ENCODE measurements around the gene BABAM2. TPM values are rescaled to one million over a fixed set of nuclear protein-coding genes. Genes with fewer than 3 reads are reported as not detected.

Gene BABAM2
- total RNA-seq, 1 experiment from 2014 or later = 43.5 TPM

- Mint-ChIP-seq H3K4me3 (ENCODE audit: low read depth, unreplicated experiment) (no peak overlapping the region), H3K27ac (ENCODE audit: unreplicated experiment) (no peak overlapping the region), H3K9me3 (ENCODE audit: low read depth, unreplicated experiment) (no peaks in the 10 kb centered on the region), H3K36me3 (ENCODE audit: insufficient read depth, unreplicated experiment) (no peaks in the 10 kb centered on the region), H3K4me1 (ENCODE audit: low read depth, unreplicated experiment) (peaks cover 14% of the 10 kb centered on the region), H3K27me3 (ENCODE audit: unreplicated experiment) (no peaks in the 10 kb centered on the region)
- CTCF ChIA-PET = no interaction called here
- TF ChIP-seq CTCF (IDR thresholded peaks at IDR 0.05; ENCODE audit: unreplicated experiment) = no peak
- DNase-seq = no peak
- BruUV-seq (replicated peaks) = no TSS peak
- intact Hi-C loops (cut with micrococcal nuclease; ENCODE audit: unreplicated experiment) = no loop called here
These were observed 93.6 kb downstream of the BABAM2 start for GRCh38 chr2:27984153-27984552.

GRCh38 chr2:27988306-27988705 lies 97.8 kb downstream of the BABAM2 start:
- H3K4me1 Mint-ChIP-seq (ENCODE audit: low read depth, unreplicated experiment) = peaks cover 29% of the 10 kb centered on the region
- CTCF ChIA-PET = no interaction called here
- H3K27ac Mint-ChIP-seq (ENCODE audit: unreplicated experiment) = no peak overlapping the region
- H3K27me3 Mint-ChIP-seq (ENCODE audit: unreplicated experiment) = no peaks in the 10 kb centered on the region
- DNase-seq = no peak
- no peak overlapping the region for H3K4me3 Mint-ChIP-seq (ENCODE audit: low read depth, unreplicated experiment)
- intact Hi-C loops (cut with micrococcal nuclease; ENCODE audit: unreplicated experiment) = no loop called here
- TF ChIP-seq CTCF (IDR thresholded peaks at IDR 0.05; ENCODE audit: unreplicated experiment) = no peak
- BruUV-seq (replicated peaks) = no TSS peak
- no peaks in the 10 kb centered on the region for H3K36me3 Mint-ChIP-seq (ENCODE audit: insufficient read depth, unreplicated experiment)
- no peaks in the 10 kb centered on the region for H3K9me3 Mint-ChIP-seq (ENCODE audit: low read depth, unreplicated experiment)

GRCh38 chr2:27988718-27989117 lies 98.2 kb downstream of the BABAM2 start:
- H3K4me1 Mint-ChIP-seq (ENCODE audit: low read depth, unreplicated experiment) = peaks cover 30% of the 10 kb centered on the region
- intact Hi-C loops (cut with micrococcal nuclease; ENCODE audit: unreplicated experiment) = no loop called here
- H3K36me3 Mint-ChIP-seq (ENCODE audit: insufficient read depth, unreplicated experiment) = no peaks in the 10 kb centered on the region
- CTCF ChIA-PET = no interaction called here
- no peak for DNase-seq
- no peaks in the 10 kb centered on the region for H3K9me3 Mint-ChIP-seq (ENCODE audit: low read depth, unreplicated experiment)
- H3K4me3 Mint-ChIP-seq (ENCODE audit: low read depth, unreplicated experiment) = no peak overlapping the region
- TF ChIP-seq CTCF (IDR thresholded peaks at IDR 0.05; ENCODE audit: unreplicated experiment) = no peak
- H3K27ac Mint-ChIP-seq (ENCODE audit: unreplicated experiment) = no peak overlapping the region
- BruUV-seq (replicated peaks) = no TSS peak
- no peaks in the 10 kb centered on the region for H3K27me3 Mint-ChIP-seq (ENCODE audit: unreplicated experiment)

- no peaks in the 10 kb centered on the region for H3K9me3 Mint-ChIP-seq (ENCODE audit: low read depth, unreplicated experiment)
- intact Hi-C loops (cut with micrococcal nuclease; ENCODE audit: unreplicated experiment) = no loop called here
- no TSS peak for BruUV-seq (replicated peaks)
- CTCF ChIA-PET = no interaction called here
- peaks cover 33% of the 10 kb centered on the region for H3K4me1 Mint-ChIP-seq (ENCODE audit: low read depth, unreplicated experiment)
- H3K36me3 Mint-ChIP-seq (ENCODE audit: insufficient read depth, unreplicated experiment) = no peaks in the 10 kb centered on the region
- TF ChIP-seq CTCF (IDR thresholded peaks at IDR 0.05; ENCODE audit: unreplicated experiment) = no peak
- DNase-seq = no peak
- no peak overlapping the region for H3K27ac Mint-ChIP-seq (ENCODE audit: unreplicated experiment)
- no peak overlapping the region for H3K4me3 Mint-ChIP-seq (ENCODE audit: low read depth, unreplicated experiment)
- H3K27me3 Mint-ChIP-seq (ENCODE audit: unreplicated experiment) = no peaks in the 10 kb centered on the region
These were observed 98.6 kb downstream of the BABAM2 start for GRCh38 chr2:27989149-27989548.
